Endothelial cell of umbilical vein (primary cell): ENCODE results near the gene FGD6. TPM values are rescaled to one million over a fixed set of nuclear protein-coding genes. Genes with fewer than 3 reads are reported as not detected.

Experiments
- BruUV-seq: library from RNA; stranded (reverse); fragments of 400-500 nt; replicated peaks from 2 replicates; lab custom pipeline; 2021; lab: Mats Ljungman, UMichigan
- CTCF ChIA-PET: fragments of 300-600, 350-600 bp; sonication (Branson Sonifier 250); formaldehyde crosslinking; loops from one replicate; lab custom pipeline; 2021; ENCODE audit warnings: antibody characterized with exemption, inconsistent platforms; lab: Charles Lee
- POLR2A ChIA-PET: fragments of 300-600, 350-600 bp; sonication (Branson Sonifier 250); formaldehyde crosslinking; loops from one replicate; lab custom pipeline; 2021; ENCODE audit warnings: antibody characterized with exemption, inconsistent platforms; lab: Charles Lee
- DNase-seq: peaks from one replicate; pipeline ENCODE4 v3.0.0-alpha.2; 2011; ENCODE audit warnings: low read depth, low spot score
- FAIRE-seq: peaks from 2 replicates; lab custom pipeline; 2011; peaks lifted over from hg19 to GRCh38; lab: Jason Lieb, UNC
- H2AFZ ChIP-seq: 2 replicates; pipeline ENCODE4 v1.6.0; 2012; ENCODE audit warnings: low read depth, low read length, control low read depth, inconsistent platforms
- H3K27ac ChIP-seq: 2 replicates; pipeline ENCODE4 v1.5.1; 2011; ENCODE audit warnings: low read depth, mild to moderate bottlenecking, control low read depth, low read length, moderate library complexity; ENCODE audit not compliant: insufficient read depth
- H3K27me3 ChIP-seq, 2 experiments: 2 replicates each; pipeline versions ENCODE4 v1.6.0 to v1.6.1; 2011; ENCODE audit warnings: low read length in 2 of 2, mixed read lengths in 1 of 2; ENCODE audit not compliant: control insufficient read depth in 2 of 2, insufficient read depth in 2 of 2
- H3K36me3 ChIP-seq, 2 experiments: 2 replicates in 1 of 2; 3 replicates in 1 of 2; pipeline ENCODE4 v1.5.1; 2011; ENCODE audit warnings: low read length in 2 of 2, mild to moderate bottlenecking in 1 of 2, moderate library complexity in 1 of 2; ENCODE audit not compliant: control insufficient read depth in 2 of 2, insufficient read depth in 2 of 2; ENCODE audit errors: extremely low read depth in 1 of 2
- H3K4me1 ChIP-seq: 3 replicates; pipeline ENCODE4 v1.5.1; 2011; ENCODE audit warnings: mild to moderate bottlenecking, low read length; ENCODE audit not compliant: control insufficient read depth, insufficient read depth; ENCODE audit errors: extremely low read depth
- H3K4me2 ChIP-seq: 2 replicates; pipeline ENCODE4 v1.6.1; 2011; ENCODE audit warnings: low read length, control low read depth, mixed read lengths; ENCODE audit not compliant: insufficient read depth
- H3K4me3 ChIP-seq, 3 experiments: fragments of 200-600 bp in 1 of 3; sonication (generic), shearing (Covaris generic) in 1 of 3; replicated peaks in 1 of 3; 2 replicates each; pipeline ENCODE4 v1.5.1; 2011 to 2016; ENCODE audit warnings: control low read depth in 3 of 3, low read length in 3 of 3, mild to moderate bottlenecking in 2 of 3, inconsistent platforms in 1 of 3, low read depth in 1 of 3, moderate library complexity in 1 of 3; ENCODE audit not compliant: insufficient read depth in 1 of 3
- H3K79me2 ChIP-seq: 2 replicates; pipeline ENCODE4 v1.6.0; 2012; ENCODE audit warnings: low read length, inconsistent platforms; ENCODE audit not compliant: control insufficient read depth, insufficient read depth
- H3K9ac ChIP-seq: replicated peaks from 2 replicates; pipeline ENCODE3; 2011; ENCODE audit warnings: low read length, control low read depth; ENCODE audit not compliant: insufficient read depth; ENCODE audit errors: extremely low read depth
- H3K9me1 ChIP-seq: replicated peaks from 3 replicates; pipeline ENCODE4 v1.6.0; 2011; ENCODE audit warnings: mild to moderate bottlenecking, low read length; ENCODE audit not compliant: control insufficient read depth, insufficient read depth; ENCODE audit errors: extremely low read depth
- H3K9me3 ChIP-seq: replicated peaks from 2 replicates; pipeline ENCODE4 v1.5.1; 2012; ENCODE audit warnings: low read length, inconsistent platforms; ENCODE audit not compliant: control insufficient read depth, insufficient read depth
- H4K20me1 ChIP-seq: replicated peaks from 2 replicates; pipeline ENCODE3; 2011; ENCODE audit warnings: mild to moderate bottlenecking, low read length; ENCODE audit not compliant: control insufficient read depth, insufficient read depth; ENCODE audit errors: extremely low read depth
- CTCF ChIP-seq, 2 donors: IDR thresholded peaks; 1 replicate in 1 of 2; 2 replicates in 1 of 2; pipeline ENCODE4 v1.5.1; 2011; ENCODE audit warnings: low read length in 2 of 2, mild to moderate bottlenecking in 2 of 2, moderate library complexity in 2 of 2, control low read depth in 1 of 2, inconsistent platforms in 1 of 2, low read depth in 1 of 2; ENCODE audit not compliant: insufficient read depth in 1 of 2; ENCODE audit errors: extremely low read depth in 1 of 2
- EZH2 ChIP-seq: IDR thresholded peaks from 2 replicates; pipeline ENCODE4 v1.6.1; 2012; ENCODE audit warnings: borderline replicate concordance, low read depth, mild to moderate bottlenecking, moderate library complexity, low read length, inconsistent platforms; ENCODE audit not compliant: severe bottlenecking
- FOS ChIP-seq: IDR thresholded peaks from 2 replicates; pipeline ENCODE4 v1.6.1; 2011; ENCODE audit warnings: mild to moderate bottlenecking, low read length, moderate library complexity, borderline replicate concordance; ENCODE audit not compliant: insufficient read depth
- GATA2 ChIP-seq: IDR thresholded peaks from 2 replicates; pipeline ENCODE4 v1.7.0; 2011; ENCODE audit warnings: low read depth, mild to moderate bottlenecking, moderate library complexity, mixed read lengths, low read length; ENCODE audit not compliant: insufficient read length, insufficient read depth
- JUN ChIP-seq: IDR thresholded peaks from 2 replicates; pipeline ENCODE4 v1.6.1; 2011; ENCODE audit warnings: borderline replicate concordance, low read depth; ENCODE audit not compliant: insufficient read length, insufficient read depth
- POLR2A ChIP-seq: IDR thresholded peaks from 2 replicates; pipeline ENCODE4 v1.6.1; 2012; ENCODE audit warnings: low read depth, mild to moderate bottlenecking, control low read depth, low read length
- POLR2AphosphoS5 ChIP-seq: IDR thresholded peaks from 2 replicates; pipeline ENCODE4 v1.6.1; 2012; ENCODE audit warnings: low read depth, mild to moderate bottlenecking, control low read depth, low read length, moderate library complexity; ENCODE audit not compliant: insufficient read depth
- dilution Hi-C: fragments of 300-500 bp; cut with MboI; formaldehyde crosslinking; loops from one replicate; pipeline ENCODE4 v1.15.0; 2019; ENCODE audit warnings: low sequenced_read_pairs; ENCODE audit not compliant: extremely low pct_ligation_motif_present
- intact Hi-C: fragments of 100-400 bp; cut with micrococcal nuclease; formaldehyde crosslinking; loops from one replicate; pipeline ENCODE4 v1.10.0; 2022
- polyA plus RNA-seq, 4 experiments: library from polyadenylated mRNA; depleted of rRNA in 3 of 4; stranded (reverse) in 3 of 4; unstranded in 1 of 4; fragments of >200 nt; gene quantifications; 2 replicates each; pipeline versions ENCODE4 v1.2.1 to v1.2.3, GENCODE V29; 2011 to 2012; ENCODE audit warnings: missing spikeins in 1 of 4
- total RNA-seq: library from RNA; stranded (reverse); gene quantifications from 2 replicates; pipeline ENCODE4 v1.2.3, GENCODE V29; 2021
- TF ChIP-seq, protein P1 (sequence below): IDR thresholded peaks from 2 replicates; pipeline ENCODE4 v1.6.1; 2011; ENCODE audit not compliant: insufficient read depth, insufficient read length

The FGD6 gene
- total and polyA plus RNA-seq, 2 donors (not counting 3 experiments of a cell fraction or from before 2014, with no cell fraction given), result 5.9 to 14.0 TPM

DNA sequence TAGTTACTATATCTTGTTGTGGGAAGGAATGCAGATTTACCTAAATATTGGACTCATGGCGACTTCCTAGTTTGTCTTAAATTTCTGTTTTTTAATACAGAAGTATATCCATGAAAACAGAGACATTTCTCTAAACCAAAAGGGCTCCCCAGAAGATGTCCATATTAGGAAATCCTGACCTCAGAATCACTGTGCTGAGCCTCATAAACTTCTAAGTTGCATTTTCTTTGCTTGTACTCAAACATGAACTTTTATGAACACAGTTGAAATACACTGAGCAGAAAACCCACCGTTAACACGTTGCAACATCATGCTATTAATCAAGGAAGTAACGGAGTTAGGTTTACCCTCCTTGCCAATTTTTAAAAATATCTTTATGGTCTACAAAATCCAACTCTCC, 100.9 kb downstream of the FGD6 start:
- Histone ChIP-seq H3K36me3 (peaks cover 0 to 3% of the 10 kb centered on the region in 2 experiments), H4K20me1 (no peaks in the 10 kb centered on the region), H3K9me3 (no peaks in the 10 kb centered on the region), H3K9ac (no peak overlapping the region), H3K27me3 (no peaks in the 10 kb centered on the region), H3K4me1 (peaks cover 25% of the 10 kb centered on the region), H3K9me1 (no peaks in the 10 kb centered on the region), H3K27ac (no peak overlapping the region), H3K4me3 (no peak overlapping the region), H2AFZ (no peak overlapping the region), H3K79me2 (no peaks in the 10 kb centered on the region), H3K4me2 (no peak overlapping the region)
- ChIA-PET POLR2A (no interaction called here), CTCF (interaction anchor here (0.9 to 5.4 kb wide), 9 partner anchors 48 to 459 kb away, joined by 3 to 131 read pairs (median 10); partner anchors contain the start of genes FGD6 and VEZT)
- BruUV-seq, result no TSS peak
- intact Hi-C loops, result loop anchor here (5.0 kb wide), 1 partner anchor 569 kb away; no protein-coding TSS in a partner anchor
- DNase-seq, result no peak
- no peak for FAIRE-seq
- dilution Hi-C loops, result loop anchor here (25.0 kb wide), 1 partner anchor 96 kb away; the partner anchor contains the start of genes FGD6 and VEZT
- TF ChIP-seq EZH2 (no peak), POLR2AphosphoS5 (no peak), GATA2 (no peak), JUN (no peak), POLR2A (no peak), CTCF (IDR thresholded peaks at IDR 0.05; ENCODE audit: extremely low read depth in 1 of 2, insufficient read depth in 1 of 2, low read depth in 1 of 2, low read length in 2 of 2) (no peak), FOS (no peak)
- TF ChIP-seq, protein P1, sequence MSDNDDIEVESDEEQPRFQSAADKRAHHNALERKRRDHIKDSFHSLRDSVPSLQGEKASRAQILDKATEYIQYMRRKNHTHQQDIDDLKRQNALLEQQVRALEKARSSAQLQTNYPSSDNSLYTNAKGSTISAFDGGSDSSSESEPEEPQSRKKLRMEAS, result no peak
